PC-9 (cell line): Measurements from ENCODE around the gene WFDC13. TPM values are rescaled to one million over a fixed set of nuclear protein-coding genes. Genes with fewer than 3 reads are reported as not detected.
A peak's percentile ranks its signal among the peaks of the same experiment; 100 is the strongest.

ENCODE experiments used
- BruUV-seq: library from RNA; stranded (reverse); fragments of 400-500 nt; replicated peaks from 2 replicates; lab custom pipeline; 2021; lab: Mats Ljungman, UMichigan
- CTCF ChIA-PET: fragments of 300-600 bp; sonication (Branson Sonifier 250); formaldehyde crosslinking; loops from one replicate; lab custom pipeline; 2022; ENCODE audit warnings: antibody characterized with exemption; lab: Charles Lee
- POLR2A ChIA-PET: fragments of 300-600 bp; sonication (Branson Sonifier 250); formaldehyde crosslinking; loops from one replicate; lab custom pipeline; 2022; ENCODE audit warnings: antibody characterized with exemption; ENCODE audit not compliant: unreplicated experiment; lab: Charles Lee
- DNase-seq, 2 experiments: peaks; one replicate each; pipeline versions ENCODE4 v3.0.0 to v3.0.0-alpha.2; 2015 to 2022; ENCODE audit warnings: mixed read lengths in 1 of 2
- H2AFZ ChIP-seq: fragments of 200-600 bp; sonication (generic); 2 replicates; pipeline ENCODE4 v1.8.1; 2017; ENCODE audit warnings: antibody characterized with exemption
- H3F3A ChIP-seq: fragments of 200-600 bp; sonication (generic); 2 replicates; pipeline ENCODE4 v1.8.1; 2017; ENCODE audit warnings: antibody characterized with exemption, mild to moderate bottlenecking, low read depth; ENCODE audit not compliant: insufficient read depth
- H3K27ac ChIP-seq: fragments of 200-600 bp; sonication (generic); 2 replicates; pipeline ENCODE4 v1.6.1; 2016; ENCODE audit warnings: mixed run types
- H3K27me3 ChIP-seq: fragments of 200-600 bp; sonication (generic); 2 replicates; pipeline ENCODE4 v1.6.1; 2016; ENCODE audit warnings: low read depth, mixed run types; ENCODE audit not compliant: insufficient read depth
- H3K36me3 ChIP-seq: fragments of 200-600 bp; sonication (generic); 2 replicates; pipeline ENCODE4 v1.6.1; 2016; ENCODE audit warnings: low read depth, mixed run types
- H3K4me1 ChIP-seq: fragments of 200-600 bp; sonication (generic); replicated peaks from 2 replicates; pipeline ENCODE4 v1.6.1; 2016; ENCODE audit warnings: mixed run types; ENCODE audit not compliant: insufficient read depth
- H3K4me2 ChIP-seq: fragments of 200-600 bp; sonication (generic); 2 replicates; pipeline ENCODE4 v1.6.1; 2017; ENCODE audit warnings: mixed run types
- H3K4me3 ChIP-seq: fragments of 200-600 bp; sonication (generic); 2 replicates; pipeline ENCODE4 v1.6.1; 2016; ENCODE audit warnings: mixed run types
- H3K79me2 ChIP-seq: fragments of 200-600 bp; sonication (generic); 2 replicates; pipeline ENCODE4 v1.6.1; 2017; ENCODE audit warnings: low read depth, mixed run types
- H3K9me2 ChIP-seq: fragments of 200-600 bp; sonication (generic); 2 replicates; pipeline ENCODE4 v1.8.1; 2017; ENCODE audit warnings: mild to moderate bottlenecking; ENCODE audit not compliant: insufficient read depth
- H3K9me3 ChIP-seq: fragments of 200-600 bp; sonication (generic); 2 replicates; pipeline ENCODE4 v1.8.1; 2016; ENCODE audit warnings: low read depth; ENCODE audit not compliant: insufficient read depth
- H4K20me1 ChIP-seq: fragments of 200-600 bp; sonication (generic); 2 replicates; pipeline ENCODE4 v1.8.1; 2017; ENCODE audit not compliant: insufficient read depth
- EZH2 ChIP-seq: fragments of 200-600 bp; sonication (generic); IDR thresholded peaks from 2 replicates; pipeline ENCODE4 v1.8.0; 2017; ENCODE audit warnings: antibody characterized with exemption, low read depth
- intact Hi-C: fragments of 100-400 bp; cut with micrococcal nuclease; formaldehyde crosslinking; loops from one replicate; pipeline ENCODE4 v1.10.0; 2022; ENCODE audit not compliant: unreplicated experiment
- microRNA-seq: library from miRNA; unstranded; fragments of <30 nt; microRNA quantifications from one replicate; pipeline ENCODE4 v1.2.0, GENCODE V29; 2021; ENCODE audit warnings: borderline number of aligned reads, borderline replicate concordance
- total RNA-seq: library from RNA; stranded (reverse); gene quantifications from 2 replicates; pipeline ENCODE4 v1.2.3, GENCODE V29; 2021
- TF ChIP-seq, protein P1 (sequence below): fragments of 200-600 bp; sonication (generic); conservative IDR thresholded peaks from 2 replicates; pipeline ENCODE4 v1.6.1; 2017; ENCODE audit warnings: mixed run types, antibody characterized with exemption, mild to moderate bottlenecking, moderate library complexity

The WFDC13 gene
- total RNA-seq, 1 experiment from 2014 or later = not detected

DNA sequence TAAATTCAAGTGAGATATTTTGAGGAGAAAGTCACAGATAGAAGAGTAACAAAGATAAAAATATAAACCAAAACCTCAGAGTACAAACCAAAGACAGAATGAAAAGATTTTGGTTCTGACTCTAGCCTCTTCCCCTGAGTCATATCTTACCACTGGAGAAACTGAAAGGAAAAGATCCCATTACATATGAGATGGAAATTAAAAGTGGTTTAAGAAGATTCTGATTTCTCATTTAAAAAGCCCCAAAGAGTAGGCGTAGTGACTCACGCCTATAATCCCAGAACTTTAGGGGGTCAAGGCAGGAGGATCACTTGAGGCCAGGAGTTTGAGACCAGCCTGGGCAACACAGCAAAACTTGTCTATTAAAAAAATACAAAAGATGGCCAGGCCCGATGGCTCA lies 50.9 kb downstream of the WFDC13 start:
- H2AFZ ChIP-seq = no peak overlapping the region
- no TSS peak for BruUV-seq
- POLR2A ChIA-PET = no interaction called here
- H3K27me3 ChIP-seq = no peaks in the 10 kb centered on the region
- intact Hi-C loops = no loop called here
- H3K79me2 ChIP-seq = no peaks in the 10 kb centered on the region
- H3K4me2 ChIP-seq = no peak overlapping the region
- H3K9me2 ChIP-seq = 0 out of 2 replicates have a peak, but pooled peaks cover 8% of the 10 kb centered on the region
- no peaks in the 10 kb centered on the region for H4K20me1 ChIP-seq
- no peaks in the 10 kb centered on the region for H3K36me3 ChIP-seq
- CTCF ChIA-PET = no interaction called here
- H3F3A ChIP-seq = no peaks in the 10 kb centered on the region
- no peak overlapping the region for H3K4me3 ChIP-seq
- H3K27ac ChIP-seq = no peak overlapping the region
- no peaks in the 10 kb centered on the region for H3K4me1 ChIP-seq
- DNase-seq = no peak
- H3K9me3 ChIP-seq = peaks cover 6% of the 10 kb centered on the region; the same call in 1 of the 2 replicates
- TF ChIP-seq EZH2 = no peak
- TF ChIP-seq, protein P1, sequence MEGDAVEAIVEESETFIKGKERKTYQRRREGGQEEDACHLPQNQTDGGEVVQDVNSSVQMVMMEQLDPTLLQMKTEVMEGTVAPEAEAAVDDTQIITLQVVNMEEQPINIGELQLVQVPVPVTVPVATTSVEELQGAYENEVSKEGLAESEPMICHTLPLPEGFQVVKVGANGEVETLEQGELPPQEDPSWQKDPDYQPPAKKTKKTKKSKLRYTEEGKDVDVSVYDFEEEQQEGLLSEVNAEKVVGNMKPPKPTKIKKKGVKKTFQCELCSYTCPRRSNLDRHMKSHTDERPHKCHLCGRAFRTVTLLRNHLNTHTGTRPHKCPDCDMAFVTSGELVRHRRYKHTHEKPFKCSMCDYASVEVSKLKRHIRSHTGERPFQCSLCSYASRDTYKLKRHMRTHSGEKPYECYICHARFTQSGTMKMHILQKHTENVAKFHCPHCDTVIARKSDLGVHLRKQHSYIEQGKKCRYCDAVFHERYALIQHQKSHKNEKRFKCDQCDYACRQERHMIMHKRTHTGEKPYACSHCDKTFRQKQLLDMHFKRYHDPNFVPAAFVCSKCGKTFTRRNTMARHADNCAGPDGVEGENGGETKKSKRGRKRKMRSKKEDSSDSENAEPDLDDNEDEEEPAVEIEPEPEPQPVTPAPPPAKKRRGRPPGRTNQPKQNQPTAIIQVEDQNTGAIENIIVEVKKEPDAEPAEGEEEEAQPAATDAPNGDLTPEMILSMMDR = no peak

DNA sequence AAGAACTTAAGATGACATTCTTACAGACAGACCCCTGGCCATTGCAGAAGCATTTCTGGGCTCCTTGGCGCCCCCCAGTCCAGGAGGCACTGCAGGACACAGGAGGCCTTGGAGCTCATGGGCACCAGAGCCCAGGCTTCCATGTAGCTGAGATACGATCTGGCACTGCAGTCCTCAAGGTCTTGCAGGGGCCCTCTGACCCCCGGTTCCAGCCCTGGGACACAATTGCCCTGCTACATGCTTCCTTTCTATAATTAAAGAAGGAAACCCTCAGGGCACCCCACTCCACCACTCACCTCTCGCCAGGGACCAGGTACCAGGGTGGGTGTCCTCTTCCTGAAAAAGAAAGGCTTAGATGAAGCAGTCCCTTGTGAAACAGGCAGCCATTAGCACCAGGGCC lies 56.3 kb downstream of the WFDC13 start:
- Histone ChIP-seq H2AFZ (no peak overlapping the region), H3K27ac (no peak overlapping the region), H3F3A (no peaks in the 10 kb centered on the region), H3K4me2 (no peak overlapping the region), H3K79me2 (no peaks in the 10 kb centered on the region), H3K27me3 (no peaks in the 10 kb centered on the region), H3K4me1 (no peaks in the 10 kb centered on the region), H3K36me3 (no peaks in the 10 kb centered on the region), H3K4me3 (no peak overlapping the region), H3K9me3 (peaks cover 6% of the 10 kb centered on the region; the same call in 1 of the 2 replicates), H4K20me1 (no peaks in the 10 kb centered on the region), H3K9me2 (0 out of 2 replicates have a peak, but pooled peaks cover 4% of the 10 kb centered on the region)
- DNase-seq = no peak
- no TSS peak for BruUV-seq
- POLR2A ChIA-PET = no interaction called here
- CTCF ChIA-PET = no interaction called here
- intact Hi-C loops = no loop called here
- TF ChIP-seq EZH2 = no peak
- TF ChIP-seq, protein P1 = no peak

Small RNA genes lying within 50 kb of the gene (microRNA-seq; reads per million reads assigned to microRNA genes)
- 7.4 reads per million, percentile 7 among the genes with 10 or more reads in this experiment for gene MIR3617

Other genes with a start within 250 kb of the WFDC13 start
- gene WFDC2, start 232.3 kb upstream of the WFDC13 start, total RNA-seq = 159 and 185 TPM in 2 replicates
- not detected in 2 replicates for gene SPINT3, start 186.4 kb upstream of the WFDC13 start, total RNA-seq
- gene WFDC6, start 162.6 kb upstream of the WFDC13 start, total RNA-seq = not detected in 2 replicates
- gene EPPIN, start 154.6 kb upstream of the WFDC13 start, total RNA-seq = not detected in 2 replicates
- not detected in 2 replicates for gene WFDC8, start 122.8 kb upstream of the WFDC13 start, total RNA-seq
- not detected in 2 replicates for gene WFDC10A, start 72.3 kb upstream of the WFDC13 start, total RNA-seq
- not detected in 2 replicates for gene WFDC9, start 70.8 kb upstream of the WFDC13 start, total RNA-seq
- not detected in 2 replicates for gene WFDC11, start 31.8 kb upstream of the WFDC13 start, total RNA-seq
- not detected in 2 replicates for gene WFDC10B, start 3.0 kb downstream of the WFDC13 start, total RNA-seq
- gene SPINT4, start 20.3 kb downstream of the WFDC13 start, total RNA-seq = not detected in 2 replicates
- gene WFDC3, start 89.8 kb downstream of the WFDC13 start, total RNA-seq = 21.6 and 22.4 TPM in 2 replicates
- 53.4 and 56.6 TPM in 2 replicates for gene DNTTIP1, start 89.9 kb downstream of the WFDC13 start, total RNA-seq
- gene UBE2C, start 110.6 kb downstream of the WFDC13 start, total RNA-seq = 207 TPM in 2 replicates
- 1.3 TPM in 1 of 2 replicates, not detected in the other for gene TNNC2, start 125.3 kb downstream of the WFDC13 start, total RNA-seq
- 9.8 and 13.3 TPM in 2 replicates for gene SNX21, start 131.8 kb downstream of the WFDC13 start, total RNA-seq
- 33.4 and 40.0 TPM in 2 replicates for gene ACOT8, start 155.4 kb downstream of the WFDC13 start, total RNA-seq
- 2.7 and 3.3 TPM in 2 replicates for gene ZSWIM3, start 155.6 kb downstream of the WFDC13 start, total RNA-seq
- 13.2 and 13.5 TPM in 2 replicates for gene ZSWIM1, start 179.2 kb downstream of the WFDC13 start, total RNA-seq
- 5.2 and 6.3 TPM in 2 replicates for gene SPATA25, start 185.6 kb downstream of the WFDC13 start, total RNA-seq
- gene NEURL2, start 189.2 kb downstream of the WFDC13 start, total RNA-seq = 6.5 and 9.2 TPM in 2 replicates
- gene CTSA, start 189.3 kb downstream of the WFDC13 start, total RNA-seq = 123 and 132 TPM in 2 replicates
- 113 and 127 TPM in 2 replicates for gene PLTP, start 210.1 kb downstream of the WFDC13 start, total RNA-seq
- gene PCIF1, start 232.6 kb downstream of the WFDC13 start, total RNA-seq = 35.3 and 35.6 TPM in 2 replicates